DND-41 (cell line): ENCODE data around the gene ITSN1.

Source experiments
- ATAC-seq: fragments of 200-7000 bp; cut with Tn5 transposase; 3 replicates; pipeline ENCODE4 v1.9.1; 2021; ENCODE audit warnings: low read depth; ENCODE audit not compliant: insufficient read depth
- DNase-seq: peaks from one replicate; pipeline ENCODE4 v3.0.0-alpha.2; 2020
- H2AFZ ChIP-seq: 2 replicates; pipeline ENCODE4 v1.6.0; 2012; ENCODE audit warnings: low read depth, low read length
- H3K27ac ChIP-seq: 2 replicates; pipeline ENCODE4 v1.5.1; 2012; ENCODE audit warnings: low read length, inconsistent platforms
- H3K27me3 ChIP-seq: fragments of 200-600 bp; sonication (generic); 2 replicates; pipeline ENCODE4 v1.6.0; 2012; ENCODE audit warnings: low read length, mild to moderate bottlenecking, inconsistent platforms; ENCODE audit not compliant: insufficient read depth, poor library complexity
- H3K36me3 ChIP-seq: 2 replicates; pipeline ENCODE4 v1.5.1; 2012; ENCODE audit warnings: low read length, inconsistent platforms; ENCODE audit not compliant: insufficient read depth
- H3K4me1 ChIP-seq: 2 replicates; pipeline ENCODE4 v1.5.1; 2012; ENCODE audit warnings: mild to moderate bottlenecking, low read length; ENCODE audit not compliant: insufficient read depth
- H3K4me2 ChIP-seq: 2 replicates; pipeline ENCODE4 v1.6.0; 2012; ENCODE audit warnings: mild to moderate bottlenecking, moderate library complexity, low read length, inconsistent platforms; ENCODE audit not compliant: insufficient read depth
- H3K4me3 ChIP-seq, 2 experiments: fragments of 200-600 bp in 1 of 2; shearing (Covaris generic) in 1 of 2; 2 replicates each; pipeline ENCODE4 v1.5.1; 2012 to 2016; ENCODE audit warnings: inconsistent platforms in 2 of 2, low read length in 2 of 2, mild to moderate bottlenecking in 2 of 2, low read depth in 1 of 2, moderate library complexity in 1 of 2
- H3K79me2 ChIP-seq: 2 replicates; pipeline ENCODE4 v1.6.0; 2012; ENCODE audit warnings: low read length, inconsistent platforms; ENCODE audit not compliant: insufficient read depth
- H3K9ac ChIP-seq: 2 replicates; pipeline ENCODE4 v1.6.0; 2012; ENCODE audit warnings: low read depth, mild to moderate bottlenecking, inconsistent platforms, low read length, moderate library complexity
- H3K9me3 ChIP-seq: 2 replicates; pipeline ENCODE4 v1.5.1; 2012; ENCODE audit warnings: low read length, moderate library complexity, mild to moderate bottlenecking, inconsistent platforms; ENCODE audit not compliant: insufficient read depth, severe bottlenecking
- H4K20me1 ChIP-seq: 2 replicates; pipeline ENCODE4 v1.6.0; 2012; ENCODE audit warnings: low read length; ENCODE audit not compliant: insufficient read depth
- CTCF ChIP-seq: IDR thresholded peaks from 2 replicates; pipeline ENCODE4 v1.5.1; 2012; ENCODE audit warnings: borderline replicate concordance, low read length, moderate library complexity, mild to moderate bottlenecking; ENCODE audit not compliant: poor library complexity, severe bottlenecking; ENCODE audit errors: extremely low read depth
- EZH2 ChIP-seq: IDR thresholded peaks from 3 replicates; pipeline ENCODE4 v1.6.1; 2012; ENCODE audit warnings: borderline replicate concordance, low read depth, mild to moderate bottlenecking, moderate library complexity, low read length, inconsistent platforms; ENCODE audit not compliant: severe bottlenecking

ITSN1 gene

GRCh38 chr21:33856893-33857527 is 214.7 kb downstream of the ITSN1 start:
- no peaks in the 10 kb centered on the region for H3K9me3 ChIP-seq
- no peak for ATAC-seq
- no peak for DNase-seq
- no peak for TF ChIP-seq EZH2
- no peak for TF ChIP-seq CTCF
- no peak overlapping the region for H3K4me3 ChIP-seq
- H3K4me1 ChIP-seq: no peaks in the 10 kb centered on the region
- H4K20me1 ChIP-seq: no peaks in the 10 kb centered on the region
- no peak overlapping the region for H3K9ac ChIP-seq
- no peak overlapping the region for H2AFZ ChIP-seq
- no peaks in the 10 kb centered on the region for H3K79me2 ChIP-seq
- no peak overlapping the region for H3K4me2 ChIP-seq
- no peaks in the 10 kb centered on the region for H3K27me3 ChIP-seq
- H3K27ac ChIP-seq: no peak overlapping the region
- no peaks in the 10 kb centered on the region for H3K36me3 ChIP-seq

GRCh38 chr21:33857846-33858666 is 215.8 kb downstream of the ITSN1 start:
- Histone ChIP-seq H3K36me3 (no peaks in the 10 kb centered on the region), H3K9me3 (no peaks in the 10 kb centered on the region), H3K9ac (no peak overlapping the region), H3K4me1 (no peaks in the 10 kb centered on the region), H2AFZ (no peak overlapping the region), H3K27ac (no peak overlapping the region), H3K4me3 (no peak overlapping the region), H3K79me2 (no peaks in the 10 kb centered on the region), H3K4me2 (no peak overlapping the region), H3K27me3 (no peaks in the 10 kb centered on the region), H4K20me1 (no peaks in the 10 kb centered on the region)
- DNase-seq (no peak), ATAC-seq (no peak)
- TF ChIP-seq EZH2 (no peak), CTCF (no peak)

GRCh38 chr21:33858667-33859372 is 216.5 kb downstream of the ITSN1 start:
- Histone ChIP-seq H3K36me3 (no peaks in the 10 kb centered on the region), H3K4me3 (no peak overlapping the region), H3K9me3 (no peaks in the 10 kb centered on the region), H3K4me2 (no peak overlapping the region), H3K4me1 (no peaks in the 10 kb centered on the region), H3K27me3 (no peaks in the 10 kb centered on the region), H2AFZ (no peak overlapping the region), H3K27ac (no peak overlapping the region), H3K79me2 (no peaks in the 10 kb centered on the region), H3K9ac (no peak overlapping the region), H4K20me1 (no peaks in the 10 kb centered on the region)
- TF ChIP-seq CTCF (no peak), EZH2 (no peak)
- ATAC-seq: no peak
- DNase-seq: no peak
